Left lobe of liver (tissue), 2 donors: ENCODE data around the gene KIAA1671. TPM values are rescaled to one million over a fixed set of nuclear protein-coding genes. Genes with fewer than 3 reads are reported as not detected.

Experiments
- ATAC-seq: fragments of 200-7000 bp; cut with Tn5 transposase; one replicate; pipeline ENCODE4 v1.9.1; 2020; ENCODE audit warnings: mild to moderate bottlenecking, moderate library complexity
- DNase-seq: peaks from one replicate; pipeline ENCODE4 v3.0.0-alpha.2; 2020; ENCODE audit warnings: low spot score
- total RNA-seq: library from RNA; stranded (reverse); gene quantifications from one replicate; pipeline ENCODE4 v1.2.1, GENCODE V29; 2021
- donor health status: DM: no; HTN: no; CAD: no; lungs with moderate emphysema.
- donor health status: DM: no; HTN: yes; CAD: no.

Gene KIAA1671
- total RNA-seq, 1 donor from 2014 or later = 38.9 TPM

GRCh38 chr22:25134451-25134850 is 181.9 kb downstream of the KIAA1671 start:
- DNase-seq (no peak), ATAC-seq (peak; percentile 12)

- no peak for ATAC-seq
These were observed 184.5 kb downstream of the KIAA1671 start for GRCh38 chr22:25136953-25137576.

GRCh38 chr22:25137577-25138525 is 185.3 kb downstream of the KIAA1671 start:
- DNase-seq = peak; percentile 75
- ATAC-seq = peak; percentile 80

More at GRCh38 chr22:25136953-25137576, 184.5 kb downstream of the KIAA1671 start:
- no peak for DNase-seq

GRCh38 chr22:25139062-25139461 is 186.5 kb downstream of the KIAA1671 start:
- ATAC-seq = no peak

GRCh38 chr22:25142102-25142501 is 189.6 kb downstream of the KIAA1671 start:
- DNase-seq = no peak
- ATAC-seq = no peak

More at GRCh38 chr22:25139062-25139461, 186.5 kb downstream of the KIAA1671 start:
- no peak for DNase-seq

- ATAC-seq (no peak), DNase-seq (no peak)
These were observed 190.9 kb downstream of the KIAA1671 start for GRCh38 chr22:25143156-25144076.

GRCh38 chr22:25144522-25144921 is 192.0 kb downstream of the KIAA1671 start:
- DNase-seq (no peak), ATAC-seq (no peak)

- DNase-seq (no peak), ATAC-seq (no peak)
These were observed 193.8 kb downstream of the KIAA1671 start for GRCh38 chr22:25146307-25146706.

GRCh38 chr22:25146906-25147641 is 194.6 kb downstream of the KIAA1671 start:
- ATAC-seq (no peak), DNase-seq (no peak)

- ATAC-seq (no peak), DNase-seq (no peak)
These were observed 195.1 kb downstream of the KIAA1671 start for GRCh38 chr22:25147642-25147928.

- ATAC-seq (peak; percentile 91), DNase-seq (peak; percentile 87)
These were observed 195.7 kb downstream of the KIAA1671 start for GRCh38 chr22:25148149-25148691.

GRCh38 chr22:25149014-25149413 is 196.5 kb downstream of the KIAA1671 start:
- no peak for ATAC-seq
- no peak for DNase-seq

- peak; percentile 82 for DNase-seq
- ATAC-seq = peak; percentile 90
These were observed 201.6 kb downstream of the KIAA1671 start for GRCh38 chr22:25153961-25154666.

GRCh38 chr22:25154667-25154999 is 202.1 kb downstream of the KIAA1671 start:
- no peak for ATAC-seq

GRCh38 chr22:25156736-25157135 is 204.2 kb downstream of the KIAA1671 start:
- no peak for ATAC-seq
- no peak for DNase-seq

More at GRCh38 chr22:25154667-25154999, 202.1 kb downstream of the KIAA1671 start:
- DNase-seq = no peak

- DNase-seq (no peak), ATAC-seq (no peak)
These were observed 206.5 kb downstream of the KIAA1671 start for GRCh38 chr22:25159028-25159427.

- DNase-seq (no peak), ATAC-seq (peak; percentile 16)
These were observed 207.8 kb downstream of the KIAA1671 start for GRCh38 chr22:25160120-25160996.
